ENCODE data around the gene EXO5.
"Not testable (repeated sequence)": the region's sequence is repeated elsewhere in the genome, so short reads cannot be mapped to it uniquely, and the experiment has no call there.

EXO5 gene

DNA sequence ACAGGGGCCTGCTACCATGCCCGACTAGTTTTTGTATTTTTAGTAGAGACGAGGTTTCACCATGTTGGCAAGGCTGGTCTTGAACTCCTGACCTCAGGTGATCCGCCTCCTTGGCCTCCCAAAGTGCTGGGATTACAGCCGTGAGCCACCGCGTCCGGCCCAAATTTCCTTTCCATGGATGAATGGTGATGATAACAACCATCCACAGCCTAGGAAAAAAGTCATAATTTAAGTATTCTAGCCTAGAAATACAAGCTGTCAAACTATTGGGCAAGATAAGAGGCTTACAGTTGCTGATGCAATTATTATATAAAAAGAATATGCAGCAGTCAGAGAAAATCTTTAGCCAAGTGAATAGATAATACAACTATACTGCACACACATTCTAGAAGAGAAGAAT, 46.2 kb downstream of the EXO5 start:
- DNase-seq: not testable (repeated sequence)

DNA sequence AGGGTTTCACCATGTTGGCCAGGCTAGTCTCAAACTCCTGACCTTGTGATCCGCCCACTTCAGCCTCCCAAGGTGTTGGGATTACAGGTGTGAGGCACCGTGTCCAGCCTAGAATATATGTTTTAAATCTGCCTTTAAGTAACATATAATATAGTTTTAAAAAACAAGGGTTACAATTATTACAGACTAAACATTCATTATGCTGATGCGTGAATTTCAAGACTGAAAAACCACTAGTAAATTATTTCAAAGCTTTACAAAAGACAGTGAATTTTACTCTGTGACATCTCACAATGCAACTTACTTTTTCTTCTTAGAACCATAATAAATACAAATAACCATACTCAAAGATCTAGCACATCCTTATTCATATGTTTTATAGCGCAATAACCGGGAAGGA, 47.6 kb downstream of the EXO5 start:
- no peak for DNase-seq

DNA sequence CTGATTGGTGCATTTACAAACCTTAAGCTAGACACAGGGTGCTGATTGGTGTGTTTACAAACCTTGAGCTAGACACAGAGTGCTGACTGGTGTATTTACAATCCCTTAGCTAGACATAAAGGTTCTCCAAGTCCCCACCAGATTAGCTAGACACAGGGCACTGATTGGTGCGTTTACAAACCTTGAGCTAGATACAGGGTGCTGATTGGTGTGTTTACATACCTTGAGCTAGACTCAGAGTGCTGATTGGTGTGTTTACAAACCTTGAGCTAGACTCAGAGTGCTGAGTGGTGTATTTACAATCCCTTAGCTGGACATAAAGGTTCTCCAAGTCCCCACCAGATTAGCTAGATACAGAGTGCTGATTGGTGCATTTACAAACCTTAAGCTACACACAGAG, 49.7 kb downstream of the EXO5 start:
- not testable (repeated sequence) for DNase-seq

DNA sequence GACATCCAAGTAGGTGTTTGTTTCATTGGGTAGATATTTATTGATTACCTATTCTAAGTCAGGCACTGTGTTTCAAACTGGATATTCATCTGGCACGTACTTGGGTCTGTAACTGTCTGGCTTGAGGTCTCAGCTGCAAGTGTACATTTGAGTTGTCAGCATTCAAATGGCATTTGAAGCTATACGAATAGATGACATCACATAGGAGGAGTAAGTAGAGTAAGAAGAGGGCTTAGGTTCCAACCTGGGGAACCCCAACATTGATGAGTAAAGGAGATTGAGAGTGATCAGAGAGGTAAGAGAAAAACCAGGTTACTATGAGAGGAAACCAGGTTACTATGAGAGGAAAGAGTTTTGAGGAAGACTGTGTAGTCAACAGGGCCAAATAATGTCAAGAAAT, 53.6 kb downstream of the EXO5 start:
- no peak for DNase-seq

DNA sequence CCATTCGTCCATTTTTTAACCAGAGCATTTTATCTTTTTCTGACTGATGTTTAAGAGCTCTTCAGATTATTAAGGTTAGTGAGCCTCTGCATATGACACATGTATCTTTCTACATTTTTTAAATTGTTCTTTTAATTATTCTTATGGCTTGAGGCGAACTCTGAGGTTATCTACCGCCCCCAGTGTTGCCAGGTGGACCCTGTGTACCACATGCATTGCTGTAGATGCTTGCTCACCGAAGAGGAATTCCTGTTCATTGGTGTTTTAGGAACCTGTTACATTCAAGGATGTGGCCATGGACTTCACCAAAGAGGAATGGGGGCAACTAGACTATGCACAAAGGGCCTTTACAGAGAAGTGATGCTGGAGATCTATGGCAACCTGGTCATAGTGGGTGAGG, 54.7 kb downstream of the EXO5 start:
- no peak for DNase-seq

DNA sequence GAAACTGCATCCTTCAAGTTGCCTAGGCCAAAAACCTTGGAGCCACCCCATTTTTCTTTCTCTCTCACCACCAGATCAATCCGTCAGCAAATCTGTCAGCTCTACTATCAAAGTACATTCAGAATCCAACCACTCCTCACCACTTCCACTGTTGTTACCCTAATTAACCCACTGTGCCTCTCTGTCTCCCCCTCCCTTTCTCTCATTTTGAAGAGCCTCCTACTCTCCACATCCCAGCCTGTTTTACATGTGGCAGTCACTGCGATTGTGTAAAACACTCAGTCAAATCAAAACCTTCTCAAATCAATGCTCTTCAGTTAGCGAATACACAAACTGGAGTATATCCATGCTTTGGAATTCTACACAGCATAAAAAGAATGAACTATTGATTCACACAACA, 55.9 kb downstream of the EXO5 start:
- DNase-seq: no peak

DNA sequence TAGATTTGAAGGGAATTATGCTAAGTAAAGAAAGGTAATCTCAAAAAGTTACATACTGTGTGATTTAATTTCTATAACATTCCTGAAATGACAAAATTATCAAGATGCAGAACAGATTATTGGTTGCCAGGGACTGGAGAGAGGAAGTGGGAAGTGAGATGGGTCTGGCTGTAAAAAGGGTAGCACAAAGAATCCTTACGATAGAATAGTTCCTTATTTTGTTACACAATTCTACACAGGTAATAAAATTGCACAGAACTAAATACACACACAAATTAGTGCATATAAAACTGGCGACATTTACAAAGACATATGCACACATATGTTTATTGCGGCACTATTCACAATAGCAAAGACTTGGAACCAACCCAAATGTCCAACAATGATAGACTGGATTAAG, 56.3 kb downstream of the EXO5 start:
- no peak for DNase-seq

All from NCI-H524 (cell line).